Subcutaneous adipose tissue (tissue), 4 donors: ENCODE measurements around the gene RAD51B. TPM values are rescaled to one million over a fixed set of nuclear protein-coding genes. Genes with fewer than 3 reads are reported as not detected.

ENCODE experiments used
- total RNA-seq, 4 donors: library from RNA; depleted of rRNA; stranded (reverse); fragments of >200 nt; gene quantifications; one replicate each; pipeline ENCODE4 v1.1.0, GENCODE V29; 2016
- TF ChIP-seq, protein P1 (sequence below): fragments of 450-650 bp; IDR thresholded peaks from one replicate; pipeline ENCODE4 v1.5.1; 2016; ENCODE audit warnings: low read depth, mild to moderate bottlenecking, control low read depth, antibody characterized with exemption, moderate library complexity

RAD51B gene
- total RNA-seq, 4 donors from 2014 or later: 9.7 to 24.1 (median 16.7) TPM

DNA sequence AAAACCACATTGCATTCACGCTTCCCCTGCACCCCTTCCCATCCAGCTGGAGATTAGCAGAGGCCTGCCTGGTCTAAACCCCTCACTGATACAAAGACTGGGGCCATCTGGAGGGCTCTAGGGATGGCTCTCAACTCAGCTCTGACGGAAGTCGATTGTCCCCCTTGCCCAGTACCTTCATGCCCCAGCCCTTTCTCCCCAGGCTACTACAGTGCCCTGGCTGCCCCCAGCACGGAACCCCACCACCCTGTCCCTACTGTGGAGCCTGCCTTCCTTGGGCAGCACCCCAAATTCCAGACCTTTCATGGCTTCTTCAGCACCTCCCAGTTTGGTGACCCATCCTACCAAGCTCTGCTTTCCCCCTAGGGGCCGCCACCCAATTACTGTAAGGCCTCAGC is 947.7 kb downstream of the RAD51B start:
- TF ChIP-seq, protein P1, sequence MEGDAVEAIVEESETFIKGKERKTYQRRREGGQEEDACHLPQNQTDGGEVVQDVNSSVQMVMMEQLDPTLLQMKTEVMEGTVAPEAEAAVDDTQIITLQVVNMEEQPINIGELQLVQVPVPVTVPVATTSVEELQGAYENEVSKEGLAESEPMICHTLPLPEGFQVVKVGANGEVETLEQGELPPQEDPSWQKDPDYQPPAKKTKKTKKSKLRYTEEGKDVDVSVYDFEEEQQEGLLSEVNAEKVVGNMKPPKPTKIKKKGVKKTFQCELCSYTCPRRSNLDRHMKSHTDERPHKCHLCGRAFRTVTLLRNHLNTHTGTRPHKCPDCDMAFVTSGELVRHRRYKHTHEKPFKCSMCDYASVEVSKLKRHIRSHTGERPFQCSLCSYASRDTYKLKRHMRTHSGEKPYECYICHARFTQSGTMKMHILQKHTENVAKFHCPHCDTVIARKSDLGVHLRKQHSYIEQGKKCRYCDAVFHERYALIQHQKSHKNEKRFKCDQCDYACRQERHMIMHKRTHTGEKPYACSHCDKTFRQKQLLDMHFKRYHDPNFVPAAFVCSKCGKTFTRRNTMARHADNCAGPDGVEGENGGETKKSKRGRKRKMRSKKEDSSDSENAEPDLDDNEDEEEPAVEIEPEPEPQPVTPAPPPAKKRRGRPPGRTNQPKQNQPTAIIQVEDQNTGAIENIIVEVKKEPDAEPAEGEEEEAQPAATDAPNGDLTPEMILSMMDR: no peak

DNA sequence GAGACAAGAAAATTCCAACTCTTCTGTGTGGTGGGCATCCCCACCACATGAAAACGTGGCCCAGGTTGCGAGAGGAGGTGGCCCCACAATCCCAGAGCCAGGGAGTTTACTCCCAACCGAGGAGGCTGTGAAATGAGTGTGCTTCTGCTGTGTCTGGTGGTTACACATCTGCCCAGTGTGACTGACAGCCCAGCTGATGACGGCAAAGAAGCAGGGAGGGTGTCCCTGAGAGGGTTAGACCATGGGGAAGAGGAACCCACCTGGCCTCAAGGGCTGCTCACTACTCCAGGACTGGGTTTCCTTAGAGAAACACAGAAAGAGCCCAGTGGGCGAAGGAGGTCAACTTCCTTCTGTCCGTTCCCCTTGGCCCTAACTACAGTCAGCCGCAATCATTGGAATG is 948.7 kb downstream of the RAD51B start:
- TF ChIP-seq, protein P1: no peak

DNA sequence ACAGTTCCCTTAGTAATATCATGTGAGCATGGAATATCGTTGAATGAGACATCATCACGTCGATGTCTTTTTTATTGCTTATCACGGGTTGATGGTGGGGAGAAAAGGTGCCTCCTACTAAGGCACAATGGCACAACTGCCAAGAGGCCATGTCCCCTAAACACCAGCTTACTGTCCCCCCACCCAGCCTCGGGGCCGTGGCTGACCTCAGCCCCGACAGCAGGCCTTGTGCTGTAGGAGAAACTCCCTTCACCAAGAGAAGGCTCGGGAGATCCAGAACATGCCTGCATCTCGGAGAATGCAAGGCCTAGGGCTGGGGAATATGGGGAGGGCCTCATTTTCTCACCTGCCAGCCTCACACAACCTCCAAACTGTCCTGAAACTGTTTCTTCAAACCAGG is 950.5 kb downstream of the RAD51B start:
- TF ChIP-seq, protein P1: no peak

DNA sequence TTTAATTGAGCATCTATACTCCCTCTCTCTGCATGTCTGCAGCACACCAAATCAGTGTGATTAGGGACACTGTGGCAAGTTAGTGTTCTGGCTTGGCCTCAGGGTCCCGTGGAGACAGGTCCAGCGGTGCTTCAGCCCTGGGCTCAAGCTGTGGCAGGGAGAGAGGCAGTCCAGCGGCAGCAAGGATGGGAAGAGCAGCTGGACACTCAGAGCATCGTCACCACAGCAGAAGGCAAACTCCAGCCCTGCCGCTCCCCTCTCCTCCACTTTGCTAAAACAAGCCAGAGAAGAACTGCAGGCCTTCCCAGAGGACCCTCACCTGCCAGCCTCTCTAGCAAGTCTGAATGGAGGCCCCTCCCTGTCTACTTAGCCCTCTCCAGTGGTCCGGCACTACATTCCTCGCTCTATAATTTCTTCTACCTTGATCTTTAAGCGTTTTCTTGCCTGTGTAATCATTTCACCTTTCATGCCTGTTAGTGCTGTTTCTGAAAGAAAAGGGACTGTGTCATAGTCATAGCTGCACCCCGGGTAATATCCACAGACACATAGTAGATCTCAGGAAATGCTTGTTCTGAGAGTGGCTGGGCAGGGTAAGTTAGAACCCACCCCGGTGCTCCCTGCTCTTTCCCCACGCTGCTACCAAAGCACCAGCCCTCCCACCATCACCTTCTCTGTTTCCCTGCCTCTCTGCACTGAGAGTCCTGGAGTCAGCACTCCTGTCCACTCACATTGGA is 951.1 kb downstream of the RAD51B start:
- TF ChIP-seq, protein P1: no peak

DNA sequence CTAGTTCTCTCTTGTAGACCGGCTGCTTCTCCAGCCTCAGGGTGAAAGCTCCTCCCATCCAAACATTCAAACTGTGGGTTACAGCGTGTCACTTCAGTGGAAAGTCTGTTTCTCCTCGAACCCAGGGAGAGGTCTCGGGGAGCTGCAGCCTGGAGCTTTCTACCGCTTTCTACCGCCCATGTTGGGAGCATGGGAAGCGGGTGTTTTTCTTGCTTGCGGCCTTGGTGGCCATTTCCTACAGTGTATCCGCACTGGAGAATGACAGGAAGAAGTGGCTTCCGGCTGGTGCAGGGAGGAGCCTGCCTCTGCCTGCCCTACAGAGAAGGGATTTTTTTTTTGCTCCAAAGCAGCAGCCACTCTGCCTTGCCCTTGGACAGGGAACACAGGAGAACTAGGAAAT is 952.1 kb downstream of the RAD51B start:
- TF ChIP-seq, protein P1: no peak

DNA sequence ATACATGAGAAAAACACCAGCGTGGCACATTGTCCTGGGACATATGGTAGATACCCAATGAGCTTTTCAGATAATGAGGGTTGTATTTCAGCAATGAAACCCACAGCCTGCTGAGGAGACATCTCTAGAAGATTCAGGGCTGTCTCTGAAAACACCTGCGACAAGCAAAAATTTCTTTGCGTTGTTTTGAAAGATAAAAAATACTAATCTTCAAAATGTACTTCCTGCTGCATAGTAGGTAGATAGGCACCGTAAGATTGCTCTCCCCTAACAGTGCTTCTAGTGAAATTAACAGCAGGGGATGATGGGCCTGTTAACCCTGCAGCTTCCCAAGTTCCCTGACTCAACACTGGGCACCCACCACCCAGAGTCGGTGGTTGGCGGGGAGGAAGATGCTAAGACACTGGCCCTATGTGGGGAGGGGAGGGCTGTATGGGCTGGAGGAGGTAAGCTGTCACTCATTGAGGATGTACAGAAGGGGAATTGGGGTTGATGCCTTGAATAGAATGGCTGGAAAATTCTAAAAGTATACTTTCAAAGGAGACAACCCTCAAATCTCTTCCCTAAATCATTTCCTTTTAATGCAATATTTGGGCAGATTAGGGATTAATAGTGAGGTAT is 953.3 kb downstream of the RAD51B start:
- TF ChIP-seq, protein P1: no peak

DNA sequence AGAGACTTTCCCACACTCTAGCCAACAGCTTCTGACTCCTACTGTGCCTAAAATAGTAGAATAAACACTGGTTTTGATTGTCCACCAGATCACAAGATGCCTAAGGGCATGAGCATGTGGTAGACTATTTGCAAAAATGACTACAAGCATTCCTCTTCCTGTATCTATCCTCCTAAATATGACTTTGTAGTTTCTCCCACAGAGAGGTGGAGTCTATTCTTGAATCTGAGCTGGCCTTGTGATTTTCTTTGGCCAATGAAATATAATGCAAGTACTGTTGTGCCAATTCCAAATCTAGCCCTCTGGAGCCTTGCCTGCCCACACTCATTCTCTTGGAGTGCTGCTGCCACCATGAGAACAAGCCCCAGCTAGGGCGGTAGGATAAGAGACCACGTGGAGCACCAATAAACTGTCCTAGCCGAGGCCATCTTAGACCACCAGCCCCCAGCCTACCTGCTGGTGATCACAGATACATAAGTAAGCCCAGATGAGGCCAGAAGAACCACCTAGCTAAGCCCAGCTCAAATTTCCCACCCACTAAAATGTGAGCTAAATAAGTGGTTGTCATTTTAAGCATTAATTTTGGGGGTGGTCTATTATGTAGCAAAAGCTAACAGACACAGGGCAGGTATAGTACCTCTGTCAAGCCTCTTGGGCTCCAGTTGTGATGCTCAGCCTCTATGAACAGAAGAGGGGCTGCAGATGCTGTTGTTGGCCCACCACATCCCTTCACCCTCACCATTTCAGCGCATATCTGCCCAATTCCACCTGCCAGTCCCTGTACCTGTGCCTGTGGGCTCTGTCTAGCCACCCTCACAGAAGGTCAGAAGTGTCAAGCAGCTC is 955.4 kb downstream of the RAD51B start:
- TF ChIP-seq, protein P1: no peak
